HT-29 (cell line): Measurements from ENCODE around the gene DEFB123. TPM values are rescaled to one million over a fixed set of nuclear protein-coding genes. Genes with fewer than 3 reads are reported as not detected.
"Not testable (repeated sequence)": the region's sequence is repeated elsewhere in the genome, so short reads cannot be mapped to it uniquely, and the experiment has no call there.

ENCODE experiments used
- DNase-seq: peaks from one replicate; pipeline ENCODE4 v3.0.0-alpha.2; 2015; ENCODE audit warnings: low spot score
- total RNA-seq: library from RNA; depleted of rRNA; stranded (reverse); fragments of >200 nt; shearing (Covaris generic); gene quantifications from 2 replicates; pipeline ENCODE4 v1.2.3, GENCODE V29; 2014; rRNA removed

DEFB123 gene, protein sequence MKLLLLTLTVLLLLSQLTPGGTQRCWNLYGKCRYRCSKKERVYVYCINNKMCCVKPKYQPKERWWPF
- not detected in 2 replicates for total RNA-seq

DNA sequence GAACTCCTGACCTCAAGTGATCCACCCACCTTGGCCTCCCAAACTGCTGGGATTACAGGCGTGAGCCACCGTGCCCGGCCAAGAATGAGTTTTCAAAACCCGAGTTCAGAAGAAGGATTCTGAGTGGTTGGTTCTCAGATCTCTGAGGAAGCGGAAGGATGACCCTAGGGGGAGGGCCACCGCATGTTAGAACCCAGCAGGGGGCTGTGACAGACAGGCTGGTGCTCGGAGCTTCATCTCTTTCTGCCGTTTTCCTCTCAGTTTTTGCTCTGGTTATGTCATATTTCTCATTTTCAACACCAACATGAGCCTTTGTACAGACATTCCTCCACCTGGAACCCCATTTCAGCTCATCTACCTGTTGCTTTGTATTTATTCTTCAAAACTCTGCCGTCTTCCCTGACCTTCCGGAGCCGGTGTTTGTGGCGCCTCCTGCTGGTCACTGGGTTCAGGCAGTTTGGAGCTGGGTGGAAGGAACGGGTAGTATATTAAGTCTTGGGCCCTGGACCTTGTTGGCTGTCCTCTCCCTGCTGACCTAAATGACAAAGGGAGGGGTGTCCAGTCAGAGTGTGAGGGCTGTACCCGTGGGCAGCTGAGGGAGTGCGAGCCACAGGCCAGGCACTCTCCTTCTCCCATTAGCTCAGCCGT lies at the start of gene DEFB123:
DEFB123 (plus strand) TSS at position 621 of the 648 bp plus-strand sequence. CDS start 67 bp downstream, outside the sequence.
- no peak for DNase-seq

DNA sequence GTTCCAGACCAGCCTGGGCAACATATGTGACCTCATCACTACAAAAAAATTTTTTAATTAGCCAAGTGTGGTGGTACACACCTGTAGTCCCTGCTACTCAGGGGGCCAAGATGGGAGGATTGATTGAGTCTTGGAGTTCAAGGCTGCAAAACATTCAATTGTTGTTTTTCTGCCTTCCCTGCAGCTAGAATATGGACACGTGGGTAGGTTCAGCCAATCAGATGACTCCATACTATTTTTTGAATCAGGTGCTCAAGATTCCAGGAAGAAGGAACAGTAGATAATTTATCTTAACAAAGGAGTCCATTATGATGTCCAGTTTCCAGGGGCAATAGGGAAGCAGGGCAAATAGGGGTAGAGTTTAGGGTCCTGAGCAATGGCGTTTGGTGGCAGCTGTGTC lies 47.6 kb upstream of the DEFB123 start:
- no peak for DNase-seq

DNA sequence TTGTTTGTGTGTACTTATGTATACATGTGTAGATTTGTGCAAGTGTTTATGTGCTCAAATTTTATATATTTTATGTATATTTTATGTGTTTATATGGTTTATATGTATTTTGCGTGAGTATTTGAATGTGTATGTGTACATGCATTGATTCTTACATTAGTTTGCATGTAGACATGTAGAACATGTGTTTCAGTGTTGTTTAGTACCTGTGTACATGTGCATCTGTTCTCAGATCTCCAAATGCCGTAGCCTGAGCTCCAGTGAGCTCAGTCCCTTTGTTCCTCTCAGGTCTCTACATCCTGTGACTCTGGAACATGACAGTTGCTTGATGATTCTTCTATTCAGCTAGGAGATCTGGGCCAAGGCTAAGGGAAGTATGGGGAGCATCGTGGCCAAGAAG lies 45.5 kb upstream of the DEFB123 start:
- DNase-seq = no peak

DNA sequence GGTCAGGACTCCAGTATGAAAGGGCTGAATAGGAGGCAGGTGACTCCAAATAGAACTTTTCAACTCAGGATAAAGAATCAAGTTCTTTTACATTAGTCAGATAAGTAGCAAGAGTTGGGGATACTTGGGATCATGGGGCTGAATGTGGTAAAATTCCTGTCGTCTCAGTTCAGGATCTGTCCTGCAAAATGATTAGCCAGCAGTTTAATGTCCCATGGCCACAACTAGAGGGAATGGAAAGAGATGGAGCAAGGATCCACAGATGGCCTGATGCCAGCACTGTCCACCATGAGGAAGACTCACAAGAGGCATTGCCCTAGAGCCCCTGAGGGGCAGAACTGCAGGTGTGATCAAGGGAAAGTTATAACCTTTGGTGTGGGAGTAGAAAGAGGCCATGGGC lies 36.5 kb upstream of the DEFB123 start:
- no peak for DNase-seq

DNA sequence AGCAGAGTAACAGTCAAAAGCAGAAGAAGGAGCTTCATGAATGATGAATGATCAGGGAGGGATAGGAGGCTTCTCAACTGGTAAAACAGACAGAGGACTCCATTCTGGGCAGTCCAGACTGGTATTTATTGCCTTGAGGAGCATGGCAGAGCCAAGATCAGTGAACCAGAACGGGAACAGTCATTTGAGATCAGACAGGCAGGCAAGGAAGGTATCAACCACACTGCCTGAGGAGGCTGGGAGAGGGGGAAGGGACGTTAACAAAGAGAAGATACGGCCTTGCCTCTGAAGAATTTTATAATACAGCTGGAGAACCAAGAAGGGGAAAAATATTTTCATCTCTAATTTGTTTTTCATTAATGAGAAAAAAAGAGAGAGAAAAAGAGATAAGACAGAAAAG lies 34.3 kb upstream of the DEFB123 start, which contains the start of gene DEFB121:
DEFB121 (minus strand) TSS at position 101 of the 400 bp plus-strand sequence; CDS start at position 38, 63 bp downstream.
- no peak for DNase-seq

DNA sequence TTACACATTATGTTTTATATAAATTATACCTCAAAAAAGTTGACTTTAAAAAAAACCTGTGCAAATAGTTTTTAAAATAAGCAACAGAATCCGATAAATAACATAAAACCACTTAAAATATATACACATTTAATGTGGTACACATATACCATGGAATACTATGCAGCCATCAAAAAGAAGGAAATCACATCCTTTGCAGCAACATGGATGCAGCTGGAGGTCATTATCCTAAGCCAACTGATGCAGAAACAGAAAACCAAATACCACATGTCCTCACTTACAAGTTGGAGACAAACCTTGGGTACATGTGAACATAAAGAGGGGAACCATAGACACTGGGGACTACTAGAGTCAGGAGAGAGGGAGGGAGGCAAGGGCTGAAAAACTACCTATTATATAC lies 30.4 kb upstream of the DEFB123 start:
- no peak for DNase-seq

DNA sequence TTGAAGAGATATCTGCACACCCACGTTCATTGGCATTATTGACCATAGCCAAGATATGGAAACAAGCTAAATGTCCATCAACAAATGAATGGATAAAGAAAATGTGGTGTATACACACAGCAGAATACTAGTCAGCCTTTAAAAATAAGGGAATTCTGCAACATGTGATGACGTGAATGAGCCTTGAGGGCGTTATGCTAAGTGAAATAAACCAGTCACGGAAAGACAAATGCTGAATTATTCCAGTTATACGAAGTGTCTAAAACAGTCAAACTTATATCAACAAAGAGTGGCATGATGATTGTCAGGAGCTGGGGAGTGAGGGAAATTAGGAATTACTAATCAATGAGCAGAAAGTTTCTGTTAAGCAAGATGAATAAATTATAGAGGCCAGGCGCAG lies 26.1 kb upstream of the DEFB123 start:
- DNase-seq = no peak

DNA sequence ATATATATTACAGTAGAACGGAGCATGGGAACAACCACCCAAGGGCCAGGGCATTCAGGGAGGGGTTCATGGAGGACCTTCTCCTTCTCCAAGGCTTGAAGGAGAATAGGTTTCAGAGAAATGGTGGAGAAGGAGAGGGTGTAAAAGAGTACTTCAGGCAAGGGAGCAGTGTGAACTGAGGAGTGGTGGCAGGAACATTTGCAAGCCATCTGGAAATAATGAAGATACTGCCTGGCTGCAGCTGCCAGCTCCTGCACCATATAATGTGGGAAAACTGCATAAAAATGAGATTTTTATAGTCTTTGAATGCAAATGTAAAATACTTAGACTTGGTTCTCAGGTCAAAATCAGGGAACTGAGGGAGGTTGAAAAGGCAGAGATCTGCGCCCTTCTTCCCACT lies 24.8 kb upstream of the DEFB123 start:
- DNase-seq = no peak

DNA sequence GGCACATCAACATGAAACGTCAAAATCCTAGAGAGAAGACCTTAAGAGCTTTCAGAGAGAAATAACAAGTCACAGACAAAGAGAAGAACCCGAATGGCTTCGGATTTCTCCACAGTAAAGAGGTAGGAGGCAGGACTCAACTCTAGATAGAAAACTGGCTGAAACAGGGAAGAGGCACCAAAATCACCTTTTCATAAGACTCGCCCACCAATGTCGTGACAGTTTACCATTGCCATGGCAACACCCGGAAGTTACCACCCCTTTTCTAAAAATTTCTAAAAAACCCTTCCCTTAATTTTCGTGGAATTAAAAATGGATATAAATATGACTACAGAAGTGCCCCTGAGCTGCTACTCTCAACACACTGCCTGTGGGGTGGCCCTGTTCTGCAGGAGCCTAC lies 22.1 kb upstream of the DEFB123 start:
- no peak for DNase-seq

DNA sequence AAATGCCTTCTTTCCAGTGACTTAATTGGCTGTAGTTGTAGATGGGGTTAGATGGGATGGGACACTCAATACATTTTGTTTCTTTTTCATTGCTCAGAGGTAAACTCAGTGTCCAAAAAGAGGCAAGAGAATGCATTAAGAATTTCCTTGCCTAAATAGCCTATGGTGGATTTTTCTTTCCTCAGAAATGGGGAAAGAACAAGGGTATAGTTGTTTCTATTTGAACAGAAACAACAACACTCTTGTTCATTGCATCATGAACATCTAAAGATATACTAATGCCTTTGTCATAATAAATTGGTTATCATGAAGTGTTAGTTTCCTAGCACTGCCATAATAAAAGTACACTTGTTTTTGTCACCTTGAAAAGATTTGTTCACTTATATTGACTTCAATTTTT lies 14.6 kb upstream of the DEFB123 start:
- DNase-seq = no peak

DNA sequence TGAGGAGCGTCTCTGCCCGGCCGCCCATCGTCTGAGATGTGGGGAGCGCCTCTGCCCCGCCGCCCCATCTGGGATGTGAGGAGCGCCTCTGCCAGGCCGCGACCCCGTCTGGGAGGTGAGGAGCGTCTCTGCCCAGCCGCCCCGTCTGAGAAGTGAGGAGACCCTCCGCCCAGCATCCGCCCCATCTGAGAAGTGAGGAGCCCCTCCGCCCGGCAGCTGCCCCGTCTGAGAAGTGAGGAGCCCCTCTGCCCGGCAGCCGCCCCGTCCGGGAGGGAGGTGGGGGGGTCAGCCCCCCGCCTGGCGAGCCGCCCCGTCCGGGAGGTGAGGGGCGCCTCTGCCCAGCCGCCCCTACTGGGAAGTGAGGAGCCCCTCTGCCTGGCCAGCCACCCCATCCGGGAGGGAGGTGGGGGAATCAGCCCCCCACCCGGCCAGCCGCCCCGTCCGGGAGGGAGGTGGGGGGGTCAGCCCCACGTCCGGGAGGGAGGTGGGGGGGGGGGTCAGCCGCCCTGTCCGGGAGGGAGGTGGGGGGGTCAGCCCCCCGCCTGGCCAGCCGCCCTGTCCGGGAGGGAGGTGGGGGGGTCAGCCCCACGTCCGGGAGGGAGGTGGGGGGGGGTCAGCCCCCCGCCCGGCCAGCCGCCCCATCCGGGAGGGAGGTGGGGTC lies 13.4 kb upstream of the DEFB123 start:
- DNase-seq = not testable (repeated sequence)

DNA sequence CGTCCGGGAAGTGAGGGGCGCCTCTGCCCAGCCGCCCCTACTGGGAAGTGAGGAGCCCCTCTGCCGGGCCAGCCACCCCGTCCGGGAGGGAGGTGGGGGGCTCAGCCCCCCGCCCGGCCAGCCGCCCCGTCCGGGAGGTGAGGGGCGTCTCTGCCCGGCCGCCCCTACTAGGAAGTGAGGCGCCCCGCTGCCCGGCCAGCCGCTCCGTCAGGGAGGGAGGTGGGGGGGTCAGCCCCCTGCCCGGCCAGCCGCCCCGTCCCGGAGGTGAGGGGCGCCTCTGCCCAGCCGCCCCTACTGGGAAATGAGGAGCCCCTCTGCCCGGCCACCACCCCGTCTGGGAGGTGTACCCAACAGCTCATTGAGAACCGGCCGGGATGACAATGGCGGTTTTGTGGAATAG lies 12.9 kb upstream of the DEFB123 start:
- not testable (repeated sequence) for DNase-seq

DNA sequence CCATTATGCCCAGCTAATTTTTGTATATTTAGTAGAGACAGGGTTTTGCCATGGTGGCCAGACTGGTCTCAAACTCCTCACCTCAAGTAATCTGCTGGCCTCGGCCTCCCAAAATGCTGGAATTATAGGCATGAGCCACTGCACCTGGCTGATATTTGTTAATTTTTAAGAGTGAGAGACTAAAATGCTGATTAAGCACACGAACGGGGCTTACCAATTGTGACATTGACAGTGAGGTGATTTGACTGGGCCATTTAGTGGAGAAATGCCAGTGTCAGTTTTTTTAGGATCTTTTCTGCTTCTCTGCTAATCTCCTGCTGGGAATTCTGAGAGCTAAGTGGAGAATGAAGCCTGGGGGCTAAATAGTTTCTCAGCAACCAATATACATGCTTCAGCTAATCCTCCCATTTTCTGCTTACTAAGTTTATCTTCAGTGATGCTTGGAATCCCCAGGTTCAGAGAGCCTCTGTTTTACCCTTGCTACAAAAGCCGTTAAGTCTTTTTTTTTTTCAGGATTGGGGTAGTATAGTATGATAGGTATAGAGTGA lies 9.8 kb upstream of the DEFB123 start:
- DNase-seq = no peak

DNA sequence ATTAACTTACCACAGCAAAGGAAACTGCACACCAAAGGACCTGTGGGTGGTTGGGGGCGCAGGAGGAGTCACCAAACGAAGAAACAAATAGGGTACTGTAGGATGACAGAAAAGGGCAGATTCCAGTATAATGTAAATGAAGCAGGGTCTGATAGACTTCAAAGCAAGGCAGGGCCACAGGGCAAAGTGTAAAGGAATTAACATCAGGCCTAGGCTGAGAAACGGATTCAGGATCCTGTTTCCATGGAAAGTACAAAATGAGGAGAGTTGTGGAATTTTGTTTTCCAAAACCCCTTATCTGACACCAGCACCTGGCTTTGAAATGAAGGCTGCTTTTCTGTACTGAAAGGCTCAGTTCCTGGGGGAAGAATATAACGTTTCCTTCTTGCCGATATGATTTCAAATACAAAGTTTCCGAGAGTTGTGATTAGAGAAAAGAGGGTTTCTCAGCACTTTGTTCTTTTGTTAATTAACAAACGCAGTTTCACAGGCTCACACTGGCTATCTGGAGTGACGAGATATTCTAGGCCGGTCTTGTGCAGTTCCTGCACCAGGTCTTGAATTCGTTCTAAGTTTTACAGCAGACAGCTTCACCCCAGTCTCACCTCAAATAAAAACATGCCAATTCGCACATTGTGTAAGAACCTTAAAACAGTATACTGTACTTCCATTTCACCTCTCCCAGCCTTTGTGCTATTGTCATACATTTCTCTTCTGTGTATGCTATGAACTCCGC lies 5.8 kb downstream of the DEFB123 start:
- no peak for DNase-seq

DNA sequence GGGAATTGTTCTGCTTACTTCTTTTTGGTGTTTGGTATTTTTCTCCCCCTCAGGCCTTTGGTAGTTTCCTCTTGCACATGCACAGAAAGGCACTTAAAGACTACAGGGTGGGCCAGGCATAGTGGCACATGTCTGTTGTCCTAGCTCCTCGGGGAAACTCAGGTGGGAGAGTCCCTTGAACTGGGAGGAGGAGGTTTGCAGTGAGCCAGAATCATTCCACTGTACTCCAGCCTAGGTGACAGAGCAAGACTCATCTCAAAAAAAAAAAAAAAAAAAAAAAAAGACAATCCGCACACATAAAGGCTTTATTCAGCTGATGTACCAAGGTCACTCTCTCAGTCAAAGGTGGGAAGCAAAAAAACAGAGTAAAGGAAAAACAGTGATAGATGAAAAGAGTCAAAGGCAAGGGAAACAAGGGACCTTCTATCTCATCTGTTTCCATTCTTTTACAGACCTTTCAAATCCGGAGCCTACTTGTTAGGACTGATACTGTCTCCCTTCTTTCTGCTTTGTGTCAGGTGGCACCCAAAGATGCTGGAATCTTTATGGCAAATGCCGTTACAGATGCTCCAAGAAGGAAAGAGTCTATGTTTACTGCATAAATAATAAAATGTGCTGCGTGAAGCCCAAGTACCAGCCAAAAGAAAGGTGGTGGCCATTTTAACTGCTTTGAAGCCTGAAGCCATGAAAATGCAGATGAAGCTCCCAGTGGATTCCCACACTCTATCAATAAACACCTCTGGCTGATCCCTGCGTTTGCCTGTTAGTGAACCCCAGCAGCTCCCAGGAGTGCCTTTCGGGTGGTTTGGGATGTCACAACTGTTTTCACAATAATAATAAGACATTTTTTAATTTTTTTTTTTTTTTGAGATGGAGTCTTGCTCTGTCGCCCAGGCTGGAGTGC lies 9.3 kb downstream of the DEFB123 start:
- no peak for DNase-seq

DNA sequence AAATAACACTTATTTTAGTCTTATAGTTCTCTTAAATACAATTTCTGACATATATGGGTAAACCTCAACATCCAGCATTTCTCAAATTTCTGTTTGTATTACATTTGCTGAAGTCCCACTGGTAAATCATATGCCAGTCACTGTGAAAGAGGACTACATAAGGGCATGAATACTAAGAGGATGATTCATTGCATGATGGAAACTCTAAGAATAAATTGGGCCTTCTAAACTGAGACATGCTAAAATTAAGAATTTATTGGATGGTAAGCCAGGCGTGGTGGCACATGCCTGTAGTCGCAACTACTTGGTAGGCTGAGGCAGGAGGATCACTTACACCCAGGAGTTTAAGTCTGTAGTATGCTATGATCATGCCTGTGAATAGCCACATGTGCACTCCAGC lies 12.1 kb downstream of the DEFB123 start:
- DNase-seq = no peak

DNA sequence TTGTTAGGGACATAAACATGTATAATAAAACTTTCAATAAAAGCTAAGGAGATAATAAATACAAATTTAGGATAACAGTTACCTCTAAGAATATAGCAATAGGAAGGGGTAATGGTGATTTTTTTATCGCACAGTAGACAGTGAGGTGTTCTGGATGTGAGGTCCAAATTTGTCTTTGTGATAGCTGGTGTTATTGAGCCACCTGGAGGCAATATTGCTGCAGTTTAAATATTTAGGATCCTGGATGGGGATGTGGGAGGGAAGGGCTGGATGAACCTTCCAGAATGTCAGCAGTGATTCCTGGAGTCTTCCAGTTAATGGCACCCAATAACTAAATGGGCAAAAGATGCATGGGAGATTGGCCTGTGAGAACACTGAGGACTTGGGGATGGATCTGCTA lies 13.9 kb downstream of the DEFB123 start:
- DNase-seq = no peak

DNA sequence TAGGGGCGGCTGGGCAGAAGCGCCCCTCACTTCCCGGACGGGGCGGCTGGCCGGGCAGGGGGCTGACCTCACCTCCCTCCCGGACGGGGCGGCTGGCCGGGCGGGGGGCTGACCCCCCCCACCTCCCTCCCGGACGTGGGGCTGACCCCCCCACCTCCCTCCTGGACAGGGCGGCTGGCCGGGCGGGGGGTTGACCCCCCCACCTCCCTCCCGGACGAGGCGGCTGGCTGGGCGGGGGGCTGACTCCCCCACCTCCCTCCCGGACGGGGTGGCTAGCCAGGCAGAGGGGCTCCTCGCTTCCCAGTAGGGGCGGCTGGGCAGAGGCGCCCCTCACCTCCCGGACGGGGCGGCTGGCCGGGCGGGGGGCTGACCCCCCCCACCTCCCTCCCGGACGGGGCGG lies 30.5 kb downstream of the DEFB123 start:
- DNase-seq = not testable (repeated sequence)

DNA sequence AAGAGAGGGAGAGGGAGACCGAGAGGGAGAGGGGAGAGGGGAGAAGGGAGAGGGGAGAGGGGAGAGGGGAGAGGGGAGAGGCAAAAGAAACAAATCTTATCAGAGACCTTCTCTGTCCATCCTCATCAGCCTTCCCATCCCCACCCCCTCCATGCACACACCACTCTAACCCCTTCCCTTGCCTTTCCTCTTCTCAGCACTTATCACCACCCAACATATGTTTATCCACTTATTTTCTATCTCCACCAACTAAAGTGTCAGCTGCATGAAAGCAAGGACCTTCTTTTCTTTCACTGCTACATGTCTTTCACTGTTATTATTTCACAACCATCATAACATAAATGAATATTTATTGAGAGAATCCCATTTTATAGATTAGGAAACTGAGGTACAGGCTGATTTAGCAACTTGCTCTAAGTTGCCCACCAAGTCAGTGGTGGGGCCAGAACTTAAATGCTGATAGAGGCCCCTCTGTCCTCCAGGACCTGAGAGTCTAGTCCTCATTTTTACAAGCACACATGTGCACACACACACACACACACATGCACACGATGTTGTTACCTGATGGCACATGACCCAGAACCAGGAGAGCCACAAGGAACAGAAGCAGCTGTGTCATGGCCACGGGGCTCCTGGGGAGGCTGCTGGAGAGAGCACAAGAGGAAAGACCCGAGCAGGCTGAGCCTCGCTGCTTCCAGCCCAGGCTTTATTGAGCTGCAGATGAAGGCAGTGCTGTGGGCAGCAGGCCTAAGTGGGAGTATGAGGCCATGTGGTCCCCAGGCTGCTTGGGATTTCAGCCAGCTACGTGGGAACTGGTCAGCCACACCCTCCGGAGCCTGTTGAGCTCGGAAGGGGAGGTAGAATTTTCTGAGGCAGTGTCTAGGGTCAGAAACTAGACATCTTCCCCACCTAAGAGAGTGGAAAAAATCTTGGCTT lies 32.2 kb downstream of the DEFB123 start:
- no peak for DNase-seq
